OCI-LY7 (cell line): ENCODE data around the gene OPCML. TPM values are rescaled to one million over a fixed set of nuclear protein-coding genes. Genes with fewer than 3 reads are reported as not detected.

Experiments
- BruUV-seq: library from RNA; stranded (reverse); fragments of 400-500 nt; replicated peaks from 2 replicates; lab custom pipeline; 2021; lab: Mats Ljungman, UMichigan
- CTCF ChIA-PET: fragments of 300-600 bp; sonication (Branson Sonifier 250); formaldehyde crosslinking; loops from one replicate; lab custom pipeline; 2022; ENCODE audit warnings: antibody characterized with exemption; ENCODE audit not compliant: unreplicated experiment; lab: Charles Lee
- POLR2A ChIA-PET: fragments of 300-600 bp; sonication (Branson Sonifier 250); formaldehyde crosslinking; loops from one replicate; lab custom pipeline; 2022; ENCODE audit warnings: antibody characterized with exemption; lab: Charles Lee
- DNase-seq: peaks from one replicate; pipeline ENCODE4 v3.0.0-alpha.2; 2015; ENCODE audit warnings: low spot score
- H2AFZ ChIP-seq: fragments of 200-600 bp; sonication (generic), shearing (Covaris generic); 2 replicates; pipeline ENCODE4 v1.6.1; 2014; ENCODE audit warnings: mild to moderate bottlenecking, antibody characterized with exemption, low read length, moderate library complexity
- H3K27ac ChIP-seq: fragments of 200-600 bp; sonication (generic); 2 replicates; pipeline ENCODE4 v1.5.1; 2014; ENCODE audit warnings: mixed run types, low read depth, mild to moderate bottlenecking, moderate library complexity, low read length, inconsistent platforms; ENCODE audit not compliant: poor library complexity, severe bottlenecking
- H3K36me3 ChIP-seq: fragments of 200-600 bp; sonication (generic); 2 replicates; pipeline ENCODE4 v1.6.1; 2014; ENCODE audit warnings: mild to moderate bottlenecking, antibody characterized with exemption, low read length, moderate library complexity, mixed read lengths; ENCODE audit not compliant: insufficient read depth
- H3K4me1 ChIP-seq: fragments of 200-600 bp; sonication (generic); 2 replicates; pipeline ENCODE4 v1.5.1; 2014; ENCODE audit warnings: mild to moderate bottlenecking, low read length; ENCODE audit not compliant: insufficient read depth, poor library complexity, severe bottlenecking
- H3K4me2 ChIP-seq: fragments of 200-600 bp; sonication (generic); 2 replicates; pipeline ENCODE4 v1.6.1; 2014; ENCODE audit warnings: mild to moderate bottlenecking, low read length
- H3K4me3 ChIP-seq: fragments of 200-600 bp; sonication (generic); 2 replicates; pipeline ENCODE4 v1.5.1; 2014; ENCODE audit warnings: mild to moderate bottlenecking, low read depth, low read length; ENCODE audit not compliant: poor library complexity, severe bottlenecking
- H3K79me2 ChIP-seq: fragments of 200-600 bp; sonication (generic); 2 replicates; pipeline ENCODE4 v1.6.1; 2016; ENCODE audit warnings: low read depth, mild to moderate bottlenecking, low read length, moderate library complexity, mixed read lengths; ENCODE audit not compliant: insufficient read depth
- H3K9me2 ChIP-seq: fragments of 200-600 bp; sonication (generic); 2 replicates; pipeline ENCODE4 v1.6.1; 2016; ENCODE audit warnings: mild to moderate bottlenecking, low read length, mixed read lengths; ENCODE audit not compliant: insufficient read depth
- H3K9me3 ChIP-seq: fragments of 200-600 bp; sonication (generic); 2 replicates; pipeline ENCODE4 v1.6.1; 2014; ENCODE audit warnings: mild to moderate bottlenecking, mixed run types, low read length, mixed read lengths
- H4K20me1 ChIP-seq: fragments of 200-600 bp; sonication (generic); 2 replicates; pipeline ENCODE4 v1.6.1; 2014; ENCODE audit warnings: mild to moderate bottlenecking, antibody characterized with exemption, low read length, moderate library complexity, mixed read lengths; ENCODE audit not compliant: insufficient read depth
- EZH2phosphoT487 ChIP-seq: fragments of 200-600 bp; sonication (generic); IDR thresholded peaks from 2 replicates; pipeline ENCODE4 v1.6.1; 2018; ENCODE audit warnings: low read depth, borderline replicate concordance, mild to moderate bottlenecking, mixed run types, antibody characterized with exemption, low read length, moderate library complexity, mixed read lengths
- intact Hi-C: fragments of 100-400 bp; cut with micrococcal nuclease; formaldehyde crosslinking; loops from one replicate; pipeline ENCODE4 v1.10.0; 2022; ENCODE audit not compliant: unreplicated experiment
- total RNA-seq, 2 experiments: library from RNA; depleted of rRNA in 1 of 2; stranded (reverse); fragments of >200 nt in 1 of 2; shearing (Covaris generic) in 1 of 2; gene quantifications; 2 replicates each; pipeline ENCODE4 v1.2.3, GENCODE V29; 2014 to 2022
- TF ChIP-seq, protein P1 (sequence below): fragments of 200-600 bp; sonication (generic); conservative IDR thresholded peaks from 2 replicates; pipeline ENCODE4 v1.5.1; 2014; ENCODE audit warnings: mild to moderate bottlenecking, antibody characterized with exemption, low read length, moderate library complexity, mixed read lengths

Gene OPCML
- total RNA-seq, 2 experiments from 2014 or later = not detected

DNA sequence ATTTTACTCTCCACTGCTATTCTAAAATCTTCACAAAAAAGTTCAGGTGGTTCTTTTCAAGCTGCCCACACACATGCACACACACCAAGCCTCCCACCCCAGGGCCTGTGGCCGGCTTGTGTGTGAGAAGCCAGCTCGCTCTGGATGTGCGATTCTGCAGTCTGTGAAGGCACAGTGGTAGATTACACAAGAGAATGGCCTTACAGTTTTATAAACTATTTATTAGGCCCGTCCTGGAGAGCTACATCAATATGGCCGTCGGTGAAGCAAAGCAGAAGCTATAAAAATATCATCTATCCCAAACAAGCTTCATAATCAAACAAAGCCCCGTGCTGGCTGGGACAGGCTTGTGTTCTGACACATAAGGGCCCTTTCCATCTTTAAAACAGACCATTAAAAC is 240.5 kb downstream of the OPCML start:
- POLR2A ChIA-PET = no interaction called here
- intact Hi-C loops = no loop called here

DNA sequence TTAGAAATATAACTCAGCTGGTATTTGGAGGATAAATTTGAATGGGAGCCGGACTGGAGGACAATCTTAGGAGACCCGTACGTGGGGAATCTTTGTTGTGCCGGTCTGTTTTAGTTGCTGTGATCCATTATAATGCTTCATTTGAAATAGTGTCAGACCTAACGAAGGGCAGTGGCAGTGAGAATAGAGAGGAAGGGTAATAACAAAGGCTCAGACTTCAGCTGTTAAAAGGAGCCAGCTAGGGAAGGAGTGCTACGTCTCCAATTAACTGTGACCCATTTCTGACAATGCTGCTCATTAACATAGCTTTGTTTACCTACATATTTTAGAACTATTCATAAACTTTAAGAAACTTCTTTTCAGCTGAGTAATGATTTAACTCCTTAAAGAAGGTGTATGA is 246.9 kb downstream of the OPCML start:
- Histone ChIP-seq H3K4me3 (no peak overlapping the region), H3K36me3 (no peaks in the 10 kb centered on the region), H3K4me1 (no peaks in the 10 kb centered on the region), H3K4me2 (no peak overlapping the region), H3K9me3 (no peaks in the 10 kb centered on the region), H4K20me1 (no peaks in the 10 kb centered on the region), H3K27ac (no peak overlapping the region), H2AFZ (no peak overlapping the region), H3K9me2 (no peaks in the 10 kb centered on the region), H3K79me2 (no peaks in the 10 kb centered on the region)
- no peak for TF ChIP-seq EZH2phosphoT487
- TF ChIP-seq, protein P1, sequence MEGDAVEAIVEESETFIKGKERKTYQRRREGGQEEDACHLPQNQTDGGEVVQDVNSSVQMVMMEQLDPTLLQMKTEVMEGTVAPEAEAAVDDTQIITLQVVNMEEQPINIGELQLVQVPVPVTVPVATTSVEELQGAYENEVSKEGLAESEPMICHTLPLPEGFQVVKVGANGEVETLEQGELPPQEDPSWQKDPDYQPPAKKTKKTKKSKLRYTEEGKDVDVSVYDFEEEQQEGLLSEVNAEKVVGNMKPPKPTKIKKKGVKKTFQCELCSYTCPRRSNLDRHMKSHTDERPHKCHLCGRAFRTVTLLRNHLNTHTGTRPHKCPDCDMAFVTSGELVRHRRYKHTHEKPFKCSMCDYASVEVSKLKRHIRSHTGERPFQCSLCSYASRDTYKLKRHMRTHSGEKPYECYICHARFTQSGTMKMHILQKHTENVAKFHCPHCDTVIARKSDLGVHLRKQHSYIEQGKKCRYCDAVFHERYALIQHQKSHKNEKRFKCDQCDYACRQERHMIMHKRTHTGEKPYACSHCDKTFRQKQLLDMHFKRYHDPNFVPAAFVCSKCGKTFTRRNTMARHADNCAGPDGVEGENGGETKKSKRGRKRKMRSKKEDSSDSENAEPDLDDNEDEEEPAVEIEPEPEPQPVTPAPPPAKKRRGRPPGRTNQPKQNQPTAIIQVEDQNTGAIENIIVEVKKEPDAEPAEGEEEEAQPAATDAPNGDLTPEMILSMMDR = no peak
- POLR2A ChIA-PET = interaction anchor here (0.6 kb wide), 1 partner anchor 91 kb away, joined by 3 read pairs; no protein-coding TSS in a partner anchor
- no peak for DNase-seq
- no TSS peak for BruUV-seq
- CTCF ChIA-PET = no interaction called here
- intact Hi-C loops = no loop called here

More for the DNA sequence above, 240.5 kb downstream of the OPCML start:
- DNase-seq = no peak
- no peaks in the 10 kb centered on the region for H4K20me1 ChIP-seq
- no peaks in the 10 kb centered on the region for H3K36me3 ChIP-seq
- no peaks in the 10 kb centered on the region for H3K9me2 ChIP-seq
- H3K9me3 ChIP-seq = no peaks in the 10 kb centered on the region
- H2AFZ ChIP-seq = no peak overlapping the region
- no peak overlapping the region for H3K27ac ChIP-seq
- no peaks in the 10 kb centered on the region for H3K79me2 ChIP-seq
- H3K4me2 ChIP-seq = no peak overlapping the region
- TF ChIP-seq EZH2phosphoT487 = no peak
- TF ChIP-seq, protein P1 = no peak
- H3K4me1 ChIP-seq = no peaks in the 10 kb centered on the region
- no TSS peak for BruUV-seq
- CTCF ChIA-PET = no interaction called here
- H3K4me3 ChIP-seq = no peak overlapping the region

DNA sequence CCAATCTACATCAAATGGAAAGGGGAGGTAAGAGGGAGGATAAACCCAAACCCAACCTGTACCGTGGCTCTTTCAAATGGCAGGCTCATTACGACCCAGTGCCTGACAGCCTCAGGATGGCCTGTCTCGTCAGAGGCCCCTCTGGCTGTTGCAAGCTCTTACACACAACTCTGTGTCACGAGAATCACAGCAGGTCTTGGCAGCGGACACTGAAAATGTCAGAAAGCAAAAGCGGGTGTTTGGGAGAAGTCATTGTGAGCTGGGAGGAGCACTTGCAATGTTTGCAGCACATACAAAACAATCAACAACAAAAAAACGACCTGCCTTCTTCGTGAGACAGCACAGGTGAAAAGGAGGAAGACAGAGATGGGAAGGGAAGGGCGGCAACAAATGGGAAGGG is 248.1 kb downstream of the OPCML start:
- TF ChIP-seq, protein P1 = no peak
- no peak for TF ChIP-seq EZH2phosphoT487
- no peaks in the 10 kb centered on the region for H3K9me2 ChIP-seq
- H4K20me1 ChIP-seq = no peaks in the 10 kb centered on the region
- no peaks in the 10 kb centered on the region for H3K4me1 ChIP-seq
- no peaks in the 10 kb centered on the region for H3K36me3 ChIP-seq
- ChIA-PET POLR2A (no interaction called here), CTCF (no interaction called here)
- H3K9me3 ChIP-seq = no peaks in the 10 kb centered on the region
- H3K4me2 ChIP-seq = no peak overlapping the region
- intact Hi-C loops = no loop called here
- no peak overlapping the region for H2AFZ ChIP-seq
- H3K79me2 ChIP-seq = no peaks in the 10 kb centered on the region
- H3K27ac ChIP-seq = no peak overlapping the region
- DNase-seq = no peak
- H3K4me3 ChIP-seq = no peak overlapping the region
- no TSS peak for BruUV-seq
